Ovary (tissue), 9 donors: ENCODE results near the gene LAMB1. TPM values are rescaled to one million over a fixed set of nuclear protein-coding genes. Genes with fewer than 3 reads are reported as not detected.

ENCODE experiments used
- DNase-seq, 5 donors: peaks; one replicate each; pipeline ENCODE4 v3.0.0-alpha.2; 2019 to 2020
- H3K27ac ChIP-seq, 2 donors: fragments of 200-600 bp; one replicate each; pipeline versions ENCODE4 v1.5.1 to v1.8.0; 2019 to 2022
- H3K27me3 ChIP-seq: fragments of 200-600 bp; one replicate; pipeline ENCODE4 v1.8.0; 2022
- H3K36me3 ChIP-seq: fragments of 200-600 bp; sonication (generic); one replicate; pipeline ENCODE4 v1.5.1; 2019
- H3K4me1 ChIP-seq: one replicate; pipeline ENCODE4 v1.8.1; 2013; ENCODE audit warnings: mild to moderate bottlenecking, moderate library complexity; ENCODE audit not compliant: insufficient read depth
- H3K4me3 ChIP-seq: fragments of 200-600 bp; sonication (generic); one replicate; pipeline ENCODE4 v1.5.1; 2017
- H3K9me3 ChIP-seq, 2 donors: fragments of 200-600 bp in 1 of 2; sonication (generic) in 1 of 2; one replicate each; pipeline versions ENCODE4 v1.5.1 to v1.8.1; 2013 to 2019; ENCODE audit warnings: mild to moderate bottlenecking in 1 of 2, moderate library complexity in 1 of 2
- EP300 ChIP-seq: sonication (generic); formaldehyde crosslinking; IDR thresholded peaks from one replicate; pipeline ENCODE4 v1.6.1; 2017; ENCODE audit warnings: antibody characterized with exemption
- POLR2A ChIP-seq: fragments of 450-650 bp; IDR thresholded peaks from one replicate; pipeline ENCODE4 v1.6.1; 2017; ENCODE audit warnings: antibody characterized with exemption, mild to moderate bottlenecking, moderate library complexity
- WGBS, 3 donors: extraction: QIAGEN DNeasy Blood & Tissue Kit in 1 of 3; methylation state at CpG; one replicate each; pipeline versions ENCODE4 v1.1.5 to v1.1.7; 2013 to 2017; 5-methylcytosine and 5-hydroxymethylcytosine counted together
- intact Hi-C, 4 donors: fragments of 100-400 bp; cut with DNase I; formaldehyde crosslinking; loops; one replicate each; pipeline versions ENCODE4 v1.11.0 to v1.15.1; 2022 to 2023
- polyA plus RNA-seq, 2 donors: library from polyadenylated mRNA; stranded (reverse); fragments of 200-250 nt in 1 of 2; fragments of 350-450 nt in 1 of 2; fragmentation: Illumina TruSeq in 1 of 2; extraction: RNeasy Lipid Tissue Mini Kit (QIAGEN cat#74804) in 1 of 2; gene quantifications; one replicate each; pipeline ENCODE4 v1.2.3, GENCODE V29; 2013 to 2014
- total RNA-seq, 7 donors: library from RNA; depleted of rRNA in 2 of 7; stranded (reverse); fragments of >200 nt in 2 of 7; fragmentation: NEBNext Ultra II Directional in 3 of 7; extraction: Animal tissue kit (Norgen Biotek cat#: 25700) in 3 of 7; gene quantifications; one replicate each; pipeline versions ENCODE4 v1.1.0 to v1.2.4, GENCODE V29; 2016 to 2023
- TF ChIP-seq, protein P1 (sequence below), 3 donors: fragments of 450-650 bp in 2 of 3; fragments of 200-600 bp in 1 of 3; IDR thresholded peaks; one replicate each; pipeline versions ENCODE4 v1.5.1 to v1.8.0; 2016 to 2022; ENCODE audit warnings: antibody characterized with exemption in 3 of 3, mild to moderate bottlenecking in 1 of 3
- donor health status: DM: no; HTN: no; CAD: no; lungs with moderate emphysema.
- donor health status: DM: no; HTN: no; CAD: no.
- donor health status: Bipolar disorder and iron deficiency.
- donor health status: DM: yes; HTN: yes; CAD: no.
- donor health status: DM: no; HTN: no; CAD: no.
- donor health status: DM: yes; HTN: yes; CAD: no.

LAMB1 gene
- total and polyA plus RNA-seq, 9 donors: 10.2 to 151 (median 65.0) TPM

DNA sequence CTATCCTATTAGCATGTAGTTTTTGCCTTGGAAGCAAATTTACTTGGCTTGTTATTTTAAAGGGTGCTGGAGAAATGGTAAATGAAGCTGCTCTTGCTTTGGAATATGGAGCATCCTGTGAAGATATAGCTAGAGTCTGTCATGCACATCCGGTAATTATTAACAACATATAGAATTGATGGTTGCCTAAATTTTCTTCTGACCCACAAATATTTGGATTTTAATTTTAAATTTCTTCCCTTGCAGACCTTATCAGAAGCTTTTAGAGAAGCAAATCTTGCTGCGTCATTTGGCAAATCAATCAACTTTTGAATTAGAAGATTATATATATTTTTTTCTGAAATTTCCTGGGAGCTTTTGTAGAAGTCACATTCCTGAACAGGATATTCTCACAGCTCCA is 84.0 kb downstream of the LAMB1 start:
- TF ChIP-seq POLR2A (no peak), EP300 (no peak)
- TF ChIP-seq, protein P1, sequence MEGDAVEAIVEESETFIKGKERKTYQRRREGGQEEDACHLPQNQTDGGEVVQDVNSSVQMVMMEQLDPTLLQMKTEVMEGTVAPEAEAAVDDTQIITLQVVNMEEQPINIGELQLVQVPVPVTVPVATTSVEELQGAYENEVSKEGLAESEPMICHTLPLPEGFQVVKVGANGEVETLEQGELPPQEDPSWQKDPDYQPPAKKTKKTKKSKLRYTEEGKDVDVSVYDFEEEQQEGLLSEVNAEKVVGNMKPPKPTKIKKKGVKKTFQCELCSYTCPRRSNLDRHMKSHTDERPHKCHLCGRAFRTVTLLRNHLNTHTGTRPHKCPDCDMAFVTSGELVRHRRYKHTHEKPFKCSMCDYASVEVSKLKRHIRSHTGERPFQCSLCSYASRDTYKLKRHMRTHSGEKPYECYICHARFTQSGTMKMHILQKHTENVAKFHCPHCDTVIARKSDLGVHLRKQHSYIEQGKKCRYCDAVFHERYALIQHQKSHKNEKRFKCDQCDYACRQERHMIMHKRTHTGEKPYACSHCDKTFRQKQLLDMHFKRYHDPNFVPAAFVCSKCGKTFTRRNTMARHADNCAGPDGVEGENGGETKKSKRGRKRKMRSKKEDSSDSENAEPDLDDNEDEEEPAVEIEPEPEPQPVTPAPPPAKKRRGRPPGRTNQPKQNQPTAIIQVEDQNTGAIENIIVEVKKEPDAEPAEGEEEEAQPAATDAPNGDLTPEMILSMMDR (IDR thresholded peaks at IDR 0.05): no peak
- intact Hi-C loops: no loop called here
- Histone ChIP-seq H3K27ac (no peak overlapping the region), H3K4me3 (no peak overlapping the region), H3K9me3 (no peaks in the 10 kb centered on the region), H3K27me3 (no peaks in the 10 kb centered on the region), H3K4me1 (no peaks in the 10 kb centered on the region), H3K36me3 (no peaks in the 10 kb centered on the region)
- 93 to 98% (median 95%) methylated on average over 2 of the region's 2 CpGs for WGBS, 3 donors
- DNase-seq: no peak

DNA sequence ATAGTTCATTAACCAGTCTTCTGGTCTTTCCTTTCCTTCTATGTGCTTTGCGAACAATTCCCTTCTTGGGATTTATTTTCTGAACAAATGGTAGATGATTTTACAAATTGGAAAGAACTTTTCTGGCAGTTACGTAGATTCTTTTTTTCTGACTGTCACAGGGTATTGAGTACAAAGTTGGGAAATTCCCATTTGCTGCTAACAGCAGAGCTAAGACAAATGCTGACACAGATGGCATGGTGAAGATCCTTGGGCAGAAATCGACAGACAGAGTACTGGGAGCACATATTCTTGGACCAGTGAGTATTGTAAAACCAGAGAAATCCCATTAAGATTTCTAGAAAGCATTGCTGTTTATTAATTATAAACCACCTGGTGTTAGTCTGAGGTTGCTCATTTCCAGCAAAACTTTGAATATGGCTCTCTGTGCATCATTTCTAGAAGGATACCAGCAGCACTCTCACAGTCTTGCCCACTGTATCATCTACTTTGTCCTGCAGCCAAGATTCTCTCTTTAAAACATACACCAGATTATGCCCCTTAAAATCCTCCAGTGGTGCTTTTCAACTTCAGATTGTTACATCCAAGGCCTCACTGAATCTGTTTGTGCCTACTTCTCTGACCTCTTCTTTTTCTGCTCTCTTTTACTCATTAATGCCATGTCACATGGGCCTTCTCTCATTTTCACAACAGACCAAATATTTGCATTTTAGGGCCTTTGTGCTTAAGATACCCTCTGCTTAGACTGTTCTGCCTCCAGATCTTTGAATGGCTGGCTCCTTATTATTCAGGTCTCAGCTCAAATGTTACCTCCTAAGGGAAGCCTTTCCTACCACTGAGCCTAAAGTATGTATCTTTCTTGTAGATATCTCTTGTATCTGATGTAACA is 85.0 kb downstream of the LAMB1 start:
- intact Hi-C loops: no loop called here
- no peaks in the 10 kb centered on the region for H3K4me1 ChIP-seq
- no peaks in the 10 kb centered on the region for H3K27me3 ChIP-seq
- H3K9me3 ChIP-seq: no peaks in the 10 kb centered on the region
- H3K27ac ChIP-seq: no peak overlapping the region
- no peak for TF ChIP-seq POLR2A
- TF ChIP-seq, protein P1 (IDR thresholded peaks at IDR 0.05): no peak
- TF ChIP-seq EP300: no peak
- no peak overlapping the region for H3K4me3 ChIP-seq
- DNase-seq: no peak
- H3K36me3 ChIP-seq: no peaks in the 10 kb centered on the region
- WGBS, 3 donors: 88 to 93% (median 90%) methylated on average over 3 of the region's 3 CpGs

DNA sequence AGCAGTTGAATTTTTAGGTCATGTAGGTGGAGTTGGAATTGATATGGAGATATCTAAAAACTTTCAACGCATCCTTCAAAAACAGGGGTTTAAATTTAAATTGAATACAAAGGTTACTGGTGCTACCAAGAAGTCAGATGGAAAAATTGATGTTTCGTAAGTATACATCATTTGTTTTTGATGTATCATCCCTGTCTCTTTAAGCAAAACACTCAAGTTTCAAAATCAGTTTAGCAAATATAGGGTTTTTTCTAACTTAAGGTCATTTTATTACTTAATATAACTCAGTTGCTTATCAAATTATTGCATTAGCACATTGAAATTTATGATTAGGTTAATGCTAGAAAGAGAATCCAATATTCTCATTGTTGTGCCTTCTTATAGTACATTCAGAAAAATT is 87.4 kb downstream of the LAMB1 start:
- intact Hi-C loops: no loop called here
- Histone ChIP-seq H3K27me3 (no peaks in the 10 kb centered on the region), H3K36me3 (no peaks in the 10 kb centered on the region)

DNA sequence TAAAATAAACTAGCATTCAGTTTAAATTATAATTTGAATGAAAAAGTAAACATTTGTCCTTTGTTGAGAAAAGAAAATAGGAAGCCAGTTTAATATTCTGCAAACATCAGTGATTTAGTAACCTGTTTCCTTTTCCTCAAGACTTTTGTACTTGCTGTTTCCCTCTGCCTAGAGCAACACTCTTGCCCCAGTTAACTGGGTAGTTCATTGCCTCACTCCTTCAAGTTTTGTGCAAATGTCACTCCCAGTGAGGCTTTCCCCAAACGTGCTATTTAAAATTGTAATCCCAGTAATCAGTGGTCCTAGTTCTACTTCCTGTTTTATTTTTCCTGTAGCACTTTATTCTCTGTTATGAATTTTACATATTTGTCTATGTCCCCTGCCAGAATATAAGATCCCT is 88.1 kb downstream of the LAMB1 start:
- Histone ChIP-seq H3K36me3 (no peaks in the 10 kb centered on the region), H3K27me3 (no peaks in the 10 kb centered on the region), H3K4me3 (no peak overlapping the region), H3K27ac (no peak overlapping the region), H3K4me1 (no peaks in the 10 kb centered on the region), H3K9me3 (no peaks in the 10 kb centered on the region)
- TF ChIP-seq POLR2A: no peak
- TF ChIP-seq, protein P1 (IDR thresholded peaks at IDR 0.05): no peak
- TF ChIP-seq EP300: no peak
- WGBS, 3 donors: 20 to 49% (median 35%) methylated on average over 1 of the region's 1 CpG
- intact Hi-C loops: no loop called here
- no peak for DNase-seq

More for the DNA sequence above, 87.4 kb downstream of the LAMB1 start:
- H3K9me3 ChIP-seq: no peaks in the 10 kb centered on the region
- no peaks in the 10 kb centered on the region for H3K4me1 ChIP-seq
- H3K27ac ChIP-seq: no peak overlapping the region
- DNase-seq: no peak
- no peak overlapping the region for H3K4me3 ChIP-seq
- no peak for TF ChIP-seq EP300
- TF ChIP-seq, protein P1 (IDR thresholded peaks at IDR 0.05): no peak
- TF ChIP-seq POLR2A: no peak
- WGBS, 3 donors: 97 to 99% (median 98%) methylated on average over 2 of the region's 2 CpGs
